ENCODE measurements around the gene ARHGAP26. TPM values are rescaled to one million over a fixed set of nuclear protein-coding genes. Genes with fewer than 3 reads are reported as not detected.

ARHGAP26 gene
- total and polyA plus RNA-seq, 2 donors (not counting 3 experiments of a cell fraction or from before 2014, with no cell fraction given) = 3.1 to 16.2 TPM

DNA sequence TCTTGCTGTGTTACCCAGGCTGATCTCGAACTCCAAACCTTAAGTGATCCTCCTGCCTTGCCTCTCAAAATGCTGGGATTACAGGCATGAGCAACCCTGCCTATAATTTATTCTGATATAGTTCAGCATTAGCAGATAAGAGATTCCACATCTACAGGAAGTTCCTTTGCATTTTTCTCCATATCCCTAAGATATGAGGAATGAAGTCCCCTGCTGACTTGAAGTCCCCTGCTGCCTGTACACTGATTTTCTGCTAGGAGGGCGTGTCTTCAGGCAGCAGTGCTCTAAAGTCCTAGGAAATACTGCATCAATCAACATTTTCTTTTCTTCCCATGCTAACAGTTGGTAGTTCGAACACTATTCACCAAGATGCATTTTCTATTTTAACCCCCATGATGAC lies 105.8 kb downstream of the ARHGAP26 start:
- Histone ChIP-seq H4K20me1 (replicated peaks; ENCODE audit: control insufficient read depth, extremely low read depth, insufficient read depth, low read length) (no peaks in the 10 kb centered on the region), H3K27me3 (ENCODE audit: control insufficient read depth in 2 of 2, insufficient read depth in 2 of 2, low read length in 2 of 2) (no peaks in the 10 kb centered on the region), H2AFZ (ENCODE audit: low read depth, low read length) (no peak overlapping the region), H3K4me3 (replicated peaks in 1 of 3; ENCODE audit: insufficient read depth in 1 of 3, low read depth in 1 of 3, low read length in 3 of 3) (no peak overlapping the region), H3K4me2 (ENCODE audit: insufficient read depth, low read length) (no peak overlapping the region), H3K4me1 (ENCODE audit: control insufficient read depth, extremely low read depth, insufficient read depth, low read length) (peaks cover 40% of the 10 kb centered on the region), H3K9me3 (replicated peaks; ENCODE audit: control insufficient read depth, insufficient read depth, low read length) (no peaks in the 10 kb centered on the region), H3K27ac (ENCODE audit: insufficient read depth, low read depth, low read length) (no peak overlapping the region), H3K79me2 (ENCODE audit: control insufficient read depth, insufficient read depth, low read length) (no peaks in the 10 kb centered on the region), H3K9me1 (replicated peaks; ENCODE audit: control insufficient read depth, extremely low read depth, insufficient read depth, low read length) (no peaks in the 10 kb centered on the region), H3K9ac (replicated peaks; ENCODE audit: extremely low read depth, insufficient read depth, low read length) (no peak overlapping the region), H3K36me3 (ENCODE audit: control insufficient read depth in 2 of 2, extremely low read depth in 1 of 2, insufficient read depth in 2 of 2, low read length in 2 of 2) (no peaks in the 10 kb centered on the region)
- FAIRE-seq = no peak
- intact Hi-C loops (cut with micrococcal nuclease) = loop anchor here (2.0 kb wide), 2 partner anchors 105 to 127 kb away; partner anchors contain the start of gene ARHGAP26
- CTCF ChIA-PET = interaction anchor here (1.9 to 21.9 kb wide), 5 partner anchors 13 to 177 kb away, joined by 7 to 1173 read pairs (median 39); partner anchors contain the start of gene ARHGAP26
- dilution Hi-C loops (cut with MboI; ENCODE audit: extremely low pct_ligation_motif_present, low sequenced_read_pairs) = loop anchor here (25.0 kb wide), 1 partner anchor 164 kb away; no protein-coding TSS in a partner anchor
- no peak for DNase-seq (ENCODE audit: low read depth, low spot score)
- no TSS peak for BruUV-seq (replicated peaks)
- POLR2A ChIA-PET = no interaction called here
- TF ChIP-seq POLR2AphosphoS5 (IDR thresholded peaks at IDR 0.05; ENCODE audit: insufficient read depth, low read depth, low read length) = no peak
- no peak for TF ChIP-seq MYC (IDR thresholded peaks at IDR 0.05; ENCODE audit: low read depth, low read length)
- TF ChIP-seq, protein P1, sequence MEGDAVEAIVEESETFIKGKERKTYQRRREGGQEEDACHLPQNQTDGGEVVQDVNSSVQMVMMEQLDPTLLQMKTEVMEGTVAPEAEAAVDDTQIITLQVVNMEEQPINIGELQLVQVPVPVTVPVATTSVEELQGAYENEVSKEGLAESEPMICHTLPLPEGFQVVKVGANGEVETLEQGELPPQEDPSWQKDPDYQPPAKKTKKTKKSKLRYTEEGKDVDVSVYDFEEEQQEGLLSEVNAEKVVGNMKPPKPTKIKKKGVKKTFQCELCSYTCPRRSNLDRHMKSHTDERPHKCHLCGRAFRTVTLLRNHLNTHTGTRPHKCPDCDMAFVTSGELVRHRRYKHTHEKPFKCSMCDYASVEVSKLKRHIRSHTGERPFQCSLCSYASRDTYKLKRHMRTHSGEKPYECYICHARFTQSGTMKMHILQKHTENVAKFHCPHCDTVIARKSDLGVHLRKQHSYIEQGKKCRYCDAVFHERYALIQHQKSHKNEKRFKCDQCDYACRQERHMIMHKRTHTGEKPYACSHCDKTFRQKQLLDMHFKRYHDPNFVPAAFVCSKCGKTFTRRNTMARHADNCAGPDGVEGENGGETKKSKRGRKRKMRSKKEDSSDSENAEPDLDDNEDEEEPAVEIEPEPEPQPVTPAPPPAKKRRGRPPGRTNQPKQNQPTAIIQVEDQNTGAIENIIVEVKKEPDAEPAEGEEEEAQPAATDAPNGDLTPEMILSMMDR (IDR thresholded peaks at IDR 0.05; ENCODE audit: extremely low read depth in 1 of 2, insufficient read depth in 1 of 2, low read depth in 1 of 2, low read length in 2 of 2) = no peak
- no peak for TF ChIP-seq FOS (IDR thresholded peaks at IDR 0.05; ENCODE audit: borderline replicate concordance, insufficient read depth, low read length)
- no peak for TF ChIP-seq GATA2 (IDR thresholded peaks at IDR 0.05; ENCODE audit: insufficient read depth, insufficient read length, low read depth, low read length)
- TF ChIP-seq JUN (IDR thresholded peaks at IDR 0.05; ENCODE audit: borderline replicate concordance, insufficient read depth, insufficient read length, low read depth) = no peak
- TF ChIP-seq, protein P2, sequence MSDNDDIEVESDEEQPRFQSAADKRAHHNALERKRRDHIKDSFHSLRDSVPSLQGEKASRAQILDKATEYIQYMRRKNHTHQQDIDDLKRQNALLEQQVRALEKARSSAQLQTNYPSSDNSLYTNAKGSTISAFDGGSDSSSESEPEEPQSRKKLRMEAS (IDR thresholded peaks at IDR 0.05; ENCODE audit: insufficient read depth, insufficient read length) = no peak
- no peak for TF ChIP-seq POLR2A (IDR thresholded peaks at IDR 0.05; ENCODE audit: low read depth, low read length)
- TF ChIP-seq EZH2 (IDR thresholded peaks at IDR 0.05; ENCODE audit: borderline replicate concordance, low read depth, low read length, severe bottlenecking) = no peak
